LNCaP clone FGC (cell line): Measurements from ENCODE around the gene TFPI.

Source experiments
- DNase-seq: peaks from one replicate; pipeline ENCODE4 v3.0.0-alpha.2; 2011; ENCODE audit warnings: low read depth
- H3K4me3 ChIP-seq: 2 replicates; pipeline ENCODE4 v1.5.1; 2011; ENCODE audit warnings: mild to moderate bottlenecking, low read depth, low read length, control low read depth
- CTCF ChIP-seq: IDR thresholded peaks from 2 replicates; pipeline ENCODE4 v1.5.1; 2012; ENCODE audit warnings: mild to moderate bottlenecking; ENCODE audit not compliant: control insufficient read depth, insufficient read depth; ENCODE audit errors: extremely low read depth

The TFPI gene

DNA sequence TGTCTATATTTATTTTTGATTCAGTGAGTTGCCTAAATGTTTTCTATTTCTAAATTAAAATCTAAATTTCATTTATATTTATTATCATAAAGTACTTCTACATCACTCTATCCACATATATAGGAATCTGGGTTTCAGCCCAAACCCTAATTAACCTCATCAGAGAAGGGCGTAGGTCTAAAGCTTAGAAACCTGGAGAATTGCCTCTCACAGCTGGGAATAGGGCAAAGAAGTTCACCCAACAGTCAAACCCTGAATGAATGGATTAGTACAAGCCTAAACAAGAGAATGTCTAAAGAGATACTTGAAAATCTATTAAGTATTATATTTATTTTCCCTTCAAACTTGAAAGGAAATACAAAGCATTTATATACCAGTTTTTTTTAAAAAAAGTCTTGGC lies 26.2 kb downstream of the TFPI start:
- no peak overlapping the region for H3K4me3 ChIP-seq
- TF ChIP-seq CTCF, result no peak

DNA sequence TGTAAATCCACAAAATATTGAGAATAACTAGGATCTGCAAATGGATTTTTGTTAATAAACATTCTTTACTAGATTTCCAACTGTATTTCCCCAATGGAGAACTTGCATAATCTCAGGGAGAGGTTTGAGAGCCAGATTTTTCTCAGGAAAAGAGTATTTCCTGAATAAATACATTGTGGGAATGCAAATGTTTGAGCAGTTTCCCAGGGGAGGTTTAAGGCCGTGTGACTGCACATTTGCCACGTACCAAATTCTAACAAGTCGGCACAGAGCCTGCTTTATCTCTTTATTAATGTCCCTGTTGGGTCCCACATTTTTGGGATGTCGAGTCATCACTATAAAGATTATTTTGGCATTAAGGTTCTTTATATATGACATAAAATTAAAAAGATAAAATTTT lies 27.0 kb downstream of the TFPI start:
- no peak overlapping the region for H3K4me3 ChIP-seq
- no peak for TF ChIP-seq CTCF
- no peak for DNase-seq

More for the DNA sequence above, 26.2 kb downstream of the TFPI start:
- DNase-seq, result no peak

GRCh38 chr2:187526792-187527191 lies 27.4 kb downstream of the TFPI start:
- H3K4me3 ChIP-seq, result no peak overlapping the region
- no peak for TF ChIP-seq CTCF
- DNase-seq, result no peak

DNA sequence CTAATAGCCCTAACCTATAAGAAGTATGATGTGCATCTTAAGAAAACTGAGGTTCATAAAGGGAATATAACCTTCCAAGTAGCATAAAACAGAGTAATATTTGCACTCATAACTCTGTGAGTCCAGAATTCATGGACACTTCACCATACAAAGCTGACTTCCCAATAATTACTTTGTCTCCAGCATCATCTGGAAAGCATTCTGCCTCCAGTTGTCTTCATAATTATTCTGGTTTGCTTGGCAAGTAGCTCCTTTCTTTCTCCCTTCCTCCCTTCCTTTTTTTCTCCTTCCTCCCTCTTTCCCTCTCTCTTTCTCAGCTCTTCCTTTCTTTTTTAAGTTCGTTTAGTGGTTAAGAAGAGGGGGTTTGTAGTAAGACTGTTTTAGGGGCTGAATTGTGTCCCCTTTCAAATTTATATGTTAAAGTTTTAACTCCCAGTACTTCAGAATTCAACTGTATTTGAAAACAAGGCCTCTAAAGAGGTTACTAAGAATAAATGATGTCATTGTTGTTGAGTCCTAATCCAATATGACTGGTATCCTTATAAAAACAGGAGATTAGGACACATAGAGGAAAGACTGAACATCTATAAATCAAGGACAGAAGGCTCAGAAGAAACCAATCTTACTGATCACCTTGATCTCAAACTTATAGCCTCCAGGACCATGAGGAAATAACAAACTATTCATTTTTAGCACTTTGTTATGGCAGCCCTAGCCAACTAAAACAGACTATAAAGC lies 28.9 kb downstream of the TFPI start:
- no peak overlapping the region for H3K4me3 ChIP-seq
- DNase-seq, result no peak
- no peak for TF ChIP-seq CTCF

DNA sequence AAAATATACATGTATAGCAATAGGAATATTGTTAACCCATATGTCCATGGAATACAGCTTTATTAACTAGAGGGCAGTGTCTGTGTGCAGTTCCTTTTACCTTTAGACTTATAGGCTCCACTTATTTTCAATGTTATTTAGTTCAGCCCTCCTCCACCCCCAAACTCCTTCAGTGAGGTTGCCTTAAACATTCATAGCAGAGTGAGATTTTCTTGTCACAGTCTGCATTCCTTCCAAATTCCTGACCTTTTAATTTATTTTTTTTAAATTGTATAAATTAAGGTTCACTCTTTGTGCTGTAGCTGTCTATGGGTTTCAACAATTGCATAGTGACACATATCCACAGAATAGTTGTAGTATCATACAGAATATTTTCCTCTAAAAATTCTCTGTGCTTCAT lies 30.9 kb downstream of the TFPI start:
- DNase-seq, result no peak

DNA sequence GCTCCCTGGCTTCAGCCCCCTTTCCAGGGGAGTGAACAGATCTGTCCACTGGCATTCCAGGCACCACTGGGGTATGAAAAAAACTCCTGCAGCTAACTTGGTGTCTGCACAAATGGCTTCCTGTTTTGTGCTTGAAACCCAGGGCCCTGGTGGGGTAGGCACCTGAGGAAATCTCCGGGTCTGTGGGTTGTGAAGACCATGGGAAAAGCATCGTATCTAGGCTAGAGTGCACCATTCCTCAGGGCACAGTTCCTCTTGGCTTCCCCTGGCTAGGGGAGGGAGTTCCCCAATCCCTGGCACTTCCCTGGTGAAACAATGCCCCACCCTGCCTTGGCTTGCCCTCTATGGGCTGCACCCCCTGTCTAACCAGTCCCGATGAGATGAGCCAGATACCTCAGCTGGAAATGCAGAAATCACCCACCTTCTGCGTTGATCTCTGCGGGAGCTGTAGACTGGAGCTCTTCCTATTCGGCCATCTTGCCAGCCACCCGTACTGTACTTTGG lies 34.1 kb downstream of the TFPI start:
- no peak overlapping the region for H3K4me3 ChIP-seq
- TF ChIP-seq CTCF, result no peak
- no peak for DNase-seq

More for the DNA sequence above, 30.9 kb downstream of the TFPI start:
- no peak overlapping the region for H3K4me3 ChIP-seq
- no peak for TF ChIP-seq CTCF
